AG20443 (cell line): ENCODE results near the gene TOMT.

Source experiments
- DNase-seq: peaks from one replicate; pipeline ENCODE4 v3.0.0; 2012; ENCODE audit warnings: low spot score, mixed read lengths

Gene TOMT

GRCh38 chr11:72088076-72088808 lies 17.5 kb upstream of the TOMT start:
- no peak for DNase-seq

- DNase-seq: peak; percentile 82
Observed at GRCh38 chr11:72091292-72091691, 14.4 kb upstream of the TOMT start.

DNA sequence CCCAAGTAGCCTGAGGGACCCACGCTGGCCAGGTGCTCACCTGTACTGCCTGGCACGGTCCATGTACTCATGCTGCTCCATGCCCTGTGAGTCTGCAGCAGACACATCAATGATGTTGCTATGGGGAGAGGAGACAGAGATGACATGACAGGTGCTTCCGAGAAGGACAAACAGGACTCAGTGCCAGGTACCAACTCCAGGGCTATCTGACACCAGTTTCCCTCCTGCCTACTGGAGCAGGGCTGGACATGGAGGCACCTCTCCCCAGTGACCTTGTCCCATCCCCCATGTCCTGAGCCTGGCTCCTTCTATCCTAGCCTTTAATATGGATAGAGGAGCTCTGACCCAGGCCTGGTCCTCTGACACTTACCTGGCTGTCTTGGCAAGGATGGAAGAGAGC lies 7.0 kb upstream of the TOMT start:
- no peak for DNase-seq

- DNase-seq: no peak
Observed at GRCh38 chr11:72100009-72100408, 5.7 kb upstream of the TOMT start.

DNA sequence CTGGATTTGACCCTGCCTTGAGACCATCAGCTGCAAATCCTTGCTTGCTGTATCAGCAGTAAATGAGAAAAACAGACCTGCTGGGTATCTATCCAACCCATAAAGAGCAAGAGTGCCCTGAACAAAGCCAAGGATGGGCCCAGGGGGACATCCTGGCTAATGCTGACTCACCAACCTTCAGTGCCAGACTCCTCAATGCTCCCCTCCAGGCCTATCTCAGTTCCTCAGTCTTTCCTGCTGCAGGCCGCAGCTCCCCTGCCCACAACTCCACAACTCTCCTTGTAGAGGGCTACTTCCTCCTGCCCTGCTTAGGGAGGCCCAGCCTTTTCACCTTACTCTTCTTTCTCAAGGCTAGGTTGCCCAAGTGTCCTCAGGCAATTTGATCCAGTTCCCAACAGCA lies 5.3 kb upstream of the TOMT start:
- no peak for DNase-seq

- no peak for DNase-seq
Observed at GRCh38 chr11:72102162-72102561, 3.6 kb upstream of the TOMT start.

- no peak for DNase-seq
Observed at GRCh38 chr11:72102631-72102945, 3.1 kb upstream of the TOMT start.

- peak; percentile 96 for DNase-seq
Observed at GRCh38 chr11:72102946-72103753, 2.6 kb upstream of the TOMT start, which contains the start of gene LAMTOR1. Gene LAMTOR1 (minus strand): TSS chr11:72103297. CDS start chr11:72103224, 73 bp downstream.

DNA sequence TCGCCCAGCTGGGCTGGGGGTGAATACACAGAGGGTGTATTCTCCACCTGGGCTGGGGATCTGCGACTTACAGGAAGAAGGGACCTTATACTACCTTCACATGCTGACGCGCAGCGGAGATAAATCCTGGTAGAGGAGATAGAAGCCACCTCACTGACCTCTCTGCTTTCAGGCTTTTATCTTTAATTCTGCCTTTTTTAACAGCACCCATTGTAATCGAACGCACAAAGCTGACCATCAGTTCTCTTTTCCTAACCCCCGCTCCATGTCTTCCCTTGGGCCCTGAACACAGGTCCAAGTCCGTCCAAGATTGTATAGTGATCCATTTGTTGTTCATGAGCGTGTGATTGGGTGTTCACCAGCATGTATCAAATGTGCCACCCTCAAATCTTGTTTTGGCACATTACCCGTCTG lies 2.0 kb upstream of the TOMT start:
- no peak for DNase-seq

DNA sequence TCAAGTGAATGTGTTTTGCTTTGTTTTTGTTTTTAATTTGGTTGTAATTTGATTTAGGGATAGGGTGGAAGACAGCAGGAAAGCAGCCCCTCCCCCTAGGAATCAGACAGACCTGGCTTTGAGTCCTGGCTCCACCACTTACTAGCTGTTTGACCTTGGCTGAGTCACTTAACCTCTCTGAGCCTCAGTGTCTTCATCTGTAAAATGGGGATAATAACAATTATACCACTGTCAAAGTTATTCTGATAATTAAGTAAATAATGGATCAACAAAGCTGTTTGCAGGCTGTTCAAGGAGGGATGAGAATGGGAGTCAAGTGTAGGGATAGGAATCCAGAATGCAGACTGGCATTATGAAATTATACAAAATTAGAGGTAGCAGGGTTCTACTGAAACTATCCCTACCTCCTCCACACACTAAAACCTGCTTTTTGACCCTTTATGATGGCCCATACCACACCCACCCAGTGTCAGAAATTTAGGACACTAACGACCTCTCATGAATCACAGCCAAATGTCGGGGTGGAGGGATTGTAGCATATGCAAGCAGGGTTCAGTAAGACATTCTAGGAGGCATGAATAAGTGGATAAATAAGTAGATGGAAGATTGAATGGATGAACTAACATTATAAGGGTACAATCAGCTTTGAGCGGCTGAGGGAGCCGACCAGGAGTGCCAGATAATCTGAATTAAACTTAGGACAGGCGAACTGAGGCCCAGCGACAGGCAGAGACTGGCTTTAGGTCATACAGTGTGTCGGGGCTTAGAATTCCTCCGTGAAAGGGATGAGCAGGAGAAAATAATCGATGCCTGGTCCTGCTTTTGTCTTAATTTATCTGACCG lies 5.8 kb downstream of the TOMT start:
- no peak for DNase-seq

DNA sequence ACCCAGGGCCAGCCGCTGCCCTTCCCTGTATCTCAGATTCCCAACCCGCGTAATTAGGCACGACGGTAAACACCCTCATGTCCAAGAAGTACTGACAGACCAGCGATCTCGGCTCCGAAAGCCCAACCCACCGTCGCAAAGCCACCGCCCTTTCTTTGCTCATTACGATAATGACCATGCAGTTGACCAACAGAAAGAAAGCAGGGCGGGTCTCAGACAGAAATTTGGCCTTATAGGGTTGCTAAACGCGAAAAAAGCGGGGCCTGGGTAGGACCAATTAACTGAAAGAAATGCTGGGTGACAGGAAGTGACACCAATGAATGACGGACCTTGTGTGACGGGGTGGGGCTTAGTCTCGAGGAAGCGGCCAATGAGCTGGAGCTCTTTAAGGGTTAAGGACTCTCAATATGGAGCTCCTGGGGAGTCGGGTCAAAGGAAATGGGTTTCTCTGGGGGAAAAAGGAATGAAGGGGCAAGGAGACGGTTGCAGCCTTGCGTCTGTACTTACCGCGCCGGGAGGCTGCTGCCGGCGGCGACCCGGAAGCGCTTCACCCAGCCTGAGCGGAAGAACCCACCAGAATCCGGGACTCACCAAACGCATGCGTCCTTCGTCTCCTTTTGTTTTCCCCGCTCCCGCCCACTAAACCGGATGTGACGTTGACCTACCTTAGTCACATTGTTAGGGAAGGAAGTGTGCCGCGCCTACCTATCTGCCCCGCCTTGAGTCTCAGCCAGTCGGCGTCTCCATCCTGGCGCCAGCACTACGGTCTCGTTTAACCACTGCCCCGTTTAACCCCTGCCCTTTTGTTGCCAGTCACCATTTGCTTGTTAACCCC lies 6.6 kb downstream of the TOMT start, which contains the start of gene ANAPC15:
Gene ANAPC15 (minus strand): TSS at position 553 of the 835 bp plus-strand sequence. CDS start 1,419 bp downstream, outside the sequence.
- peak; percentile 93 for DNase-seq

- DNase-seq: peak; percentile 63
Observed at GRCh38 chr11:72112978-72113808, 7.5 kb downstream of the TOMT start.

GRCh38 chr11:72114570-72114969 lies 8.8 kb downstream of the TOMT start:
- peak; percentile 20 for DNase-seq

DNA sequence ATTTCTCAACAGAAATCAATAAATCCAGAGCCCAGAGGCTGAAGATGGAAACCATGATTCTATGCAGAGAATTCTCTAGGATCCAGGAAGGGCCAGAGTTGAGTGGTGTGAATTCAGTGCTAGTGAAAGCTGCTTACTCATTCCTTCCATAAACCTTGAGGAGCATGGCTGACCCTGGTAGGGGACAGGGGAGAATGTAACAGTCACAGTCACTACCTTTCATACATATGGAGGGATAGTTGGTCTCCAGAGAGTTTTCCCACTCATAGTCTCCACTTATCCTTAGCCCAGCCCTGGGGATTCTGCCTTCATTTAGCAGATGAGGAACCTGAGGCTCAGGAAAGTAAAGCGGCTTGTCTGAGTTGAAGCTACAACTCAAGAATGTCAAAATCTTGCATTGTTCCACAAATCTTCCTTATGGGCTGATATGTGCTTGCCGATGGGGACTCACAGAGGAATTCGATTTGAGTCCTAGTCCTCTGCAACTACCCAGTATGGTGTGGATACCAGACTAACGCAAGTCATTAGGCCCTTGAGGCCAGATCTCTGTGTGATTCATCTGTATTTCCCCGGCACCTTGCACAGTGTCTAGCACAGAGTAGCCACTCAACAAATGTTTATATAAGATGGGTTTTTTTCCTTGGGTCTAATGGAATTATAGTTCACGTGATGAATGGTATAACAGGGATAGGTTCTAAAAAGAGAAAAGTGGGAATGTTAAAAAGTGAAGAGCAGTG lies 10.5 kb downstream of the TOMT start:
- no peak for DNase-seq

- DNase-seq: no peak
Observed at GRCh38 chr11:72119198-72119597, 13.5 kb downstream of the TOMT start.

DNA sequence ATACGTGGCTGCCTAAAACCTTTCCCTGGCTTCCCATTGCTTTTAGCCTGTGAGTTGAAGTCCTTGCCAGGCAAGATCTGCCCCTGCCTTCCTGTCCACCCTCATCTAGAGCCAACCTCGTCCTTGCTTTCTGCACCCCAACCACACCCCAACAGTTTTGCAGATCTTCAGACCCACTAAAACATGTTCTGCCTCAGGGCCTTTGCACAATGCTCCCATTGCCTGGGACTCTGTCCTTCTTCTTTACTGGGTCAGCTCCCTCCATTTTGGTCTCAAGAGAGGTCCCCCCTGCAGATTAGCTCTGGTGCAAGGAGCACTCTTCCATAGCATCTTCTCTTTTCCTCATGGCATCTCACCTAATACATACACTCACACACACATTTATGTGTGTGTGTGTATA lies 15.2 kb downstream of the TOMT start:
- DNase-seq: no peak

GRCh38 chr11:72122607-72123006 lies 16.9 kb downstream of the TOMT start:
- DNase-seq: no peak

- no peak for DNase-seq
Observed at GRCh38 chr11:72123117-72123653, 17.5 kb downstream of the TOMT start.

- DNase-seq: no peak
Observed at GRCh38 chr11:72124046-72124445, 18.3 kb downstream of the TOMT start.

DNA sequence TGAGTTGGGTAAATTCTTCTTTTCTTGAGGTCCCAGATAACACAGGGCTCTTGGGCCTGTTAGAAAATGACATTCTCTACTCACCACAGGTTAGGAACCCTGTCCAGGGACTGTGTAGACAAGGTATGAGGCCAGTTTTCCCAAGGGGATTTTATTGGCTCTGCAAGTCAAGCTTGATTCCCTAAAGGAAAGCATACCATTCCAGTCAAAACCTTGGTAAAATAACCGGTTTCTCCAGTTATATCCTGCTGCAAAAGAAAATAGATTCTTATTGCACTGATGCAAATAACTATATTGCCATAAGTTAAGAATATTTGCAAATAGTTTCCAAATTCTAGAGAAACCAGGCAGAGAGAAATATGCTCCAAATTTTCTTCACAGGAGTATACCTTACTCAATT lies 20.2 kb downstream of the TOMT start:
- DNase-seq: no peak
